Activated CD8-positive, alpha-beta memory T cell treated with anti-CD3 and anti-CD28 coated beads, Interleukin-2, amount 10 ng/mL, durations not matched to agents 7 days and 5 days (primary cell): Measurements from ENCODE around the gene STUB1. TPM values are rescaled to one million over a fixed set of nuclear protein-coding genes. Genes with fewer than 3 reads are reported as not detected.
A peak's percentile ranks its signal among the peaks of the same experiment; 100 is the strongest.

Experiments used
- ATAC-seq: fragments of 150-1000 bp; cut with Tn5 transposase; one replicate; pipeline ENCODE4 v1.10.0; 2021; ENCODE audit warnings: moderate library complexity
- CTCF ChIA-PET: fragments of 350-600 bp; sonication (Branson Sonifier 250); formaldehyde crosslinking; loops from one replicate; lab custom pipeline; 2021; ENCODE audit warnings: antibody characterized with exemption; lab: Charles Lee
- DNase-seq: peaks from one replicate; pipeline ENCODE4 v3.0.0-alpha.2; 2020
- H3K27ac Mint-ChIP-seq: one replicate; pipeline ENCODE4 v1.8.0; 2021; ENCODE audit warnings: mild to moderate bottlenecking, mixed read lengths
- H3K27me3 Mint-ChIP-seq: one replicate; pipeline ENCODE4 v1.8.0; 2021; ENCODE audit warnings: mixed read lengths
- H3K36me3 Mint-ChIP-seq: one replicate; pipeline ENCODE4 v1.8.0; 2021; ENCODE audit warnings: mild to moderate bottlenecking, mixed read lengths
- H3K4me1 Mint-ChIP-seq: one replicate; pipeline ENCODE4 v1.8.0; 2021; ENCODE audit warnings: mixed read lengths
- H3K4me3 Mint-ChIP-seq: one replicate; pipeline ENCODE4 v1.8.0; 2021; ENCODE audit warnings: mild to moderate bottlenecking, moderate library complexity, mixed read lengths
- H3K9me3 Mint-ChIP-seq: one replicate; pipeline ENCODE4 v1.8.0; 2022; ENCODE audit warnings: low read depth, mixed read lengths
- total RNA-seq, 2 experiments: library from RNA; stranded (reverse); gene quantifications; one replicate each; pipeline ENCODE4 v1.2.3, GENCODE V29; 2021

STUB1 gene
- total RNA-seq, 2 experiments from 2014 or later: 84.2 to 87.1 TPM

GRCh38 chr16:680967-681745 is 946 bp downstream of the STUB1 start:
- Mint-ChIP-seq H3K4me3 (peak overlapping the region; percentile 78), H3K36me3 (peaks cover 4% of the 10 kb centered on the region), H3K9me3 (no peaks in the 10 kb centered on the region), H3K4me1 (peaks cover 34% of the 10 kb centered on the region), H3K27ac (peak overlapping the region; percentile 68), H3K27me3 (peaks cover 6% of the 10 kb centered on the region)
- CTCF ChIA-PET: interaction anchor here (0.8 to 2.4 kb wide), 7 partner anchors 13 to 102 kb away, joined by 3 to 9 read pairs (median 4); partner anchors contain the start of genes ANTKMT and RHOT2
- DNase-seq: no peak
- no peak for ATAC-seq

GRCh38 chr16:681746-682427 is 1.7 kb downstream of the STUB1 start:
- no peak overlapping the region for H3K27ac Mint-ChIP-seq
- DNase-seq (no peak), ATAC-seq (no peak)
- H3K36me3 Mint-ChIP-seq: peaks cover 4% of the 10 kb centered on the region
- peaks cover 34% of the 10 kb centered on the region for H3K4me1 Mint-ChIP-seq
- peak overlapping the region; percentile 78 for H3K4me3 Mint-ChIP-seq
- CTCF ChIA-PET: interaction anchor here (0.9 to 2.4 kb wide), 4 partner anchors 13 to 103 kb away, joined by 3 to 9 read pairs (median 4); partner anchors contain the start of gene RHOT2
- H3K9me3 Mint-ChIP-seq: no peaks in the 10 kb centered on the region
- peaks cover 2% of the 10 kb centered on the region for H3K27me3 Mint-ChIP-seq

- Mint-ChIP-seq H3K4me3 (peak overlapping the region; percentile 66), H3K36me3 (peaks cover 7% of the 10 kb centered on the region), H3K27ac (peak overlapping the region; percentile 73), H3K27me3 (no peaks in the 10 kb centered on the region), H3K4me1 (peaks cover 36% of the 10 kb centered on the region), H3K9me3 (no peaks in the 10 kb centered on the region)
- CTCF ChIA-PET: interaction anchor here (1.0 to 2.4 kb wide), 3 partner anchors 13 to 103 kb away, joined by 3 to 9 read pairs (median 4); partner anchors contain the start of gene RHOT2
- ATAC-seq: no peak
- no peak for DNase-seq
Observed at GRCh38 chr16:682493-683395, 2.5 kb downstream of the STUB1 start.

- Mint-ChIP-seq H3K4me1 (peaks cover 36% of the 10 kb centered on the region), H3K9me3 (no peaks in the 10 kb centered on the region), H3K27me3 (no peaks in the 10 kb centered on the region), H3K27ac (peak overlapping the region; percentile 73), H3K4me3 (peak overlapping the region; percentile 66), H3K36me3 (peaks cover 7% of the 10 kb centered on the region)
- CTCF ChIA-PET: interaction anchor here (1.1 to 1.2 kb wide), 2 partner anchors 14 to 15 kb away, joined by 3 to 4 read pairs; partner anchors contain the start of gene RHOT2
- DNase-seq (no peak), ATAC-seq (no peak)
Observed at GRCh38 chr16:683396-684070, 3.3 kb downstream of the STUB1 start.

- no peaks in the 10 kb centered on the region for H3K27me3 Mint-ChIP-seq
- peak within 1 kb of the TSS; percentile 66 for H3K4me3 Mint-ChIP-seq
- no peaks in the 10 kb centered on the region for H3K9me3 Mint-ChIP-seq
- peaks cover 7% of the 10 kb centered on the region for H3K36me3 Mint-ChIP-seq
- CTCF ChIA-PET: interaction anchor here (0.6 to 1.2 kb wide), 3 partner anchors 14 to 31 kb away, joined by 3 to 4 read pairs (median 3); partner anchors contain the start of genes METRN and RHOT2
- DNase-seq: peak; percentile 98
- H3K27ac Mint-ChIP-seq: peak within 1 kb of the TSS; percentile 75
- peaks cover 41% of the 10 kb centered on the region for H3K4me1 Mint-ChIP-seq
- ATAC-seq: peak; percentile 73
Observed at GRCh38 chr16:684071-684794, 4.0 kb downstream of the STUB1 start, which contains the start of gene JMJD8. Gene JMJD8, minus strand, starts transcription at chr16:684334. Its CDS starts 15 bp downstream, at chr16:684319.

GRCh38 chr16:684961-685696 is 4.9 kb downstream of the STUB1 start:
- H3K27me3 Mint-ChIP-seq: no peaks in the 10 kb centered on the region
- CTCF ChIA-PET: interaction anchor here (1.1 to 1.4 kb wide), 4 partner anchors 11 to 48 kb away, joined by 3 to 4 read pairs (median 4); partner anchors contain the start of gene RHOT2
- peaks cover 7% of the 10 kb centered on the region for H3K36me3 Mint-ChIP-seq
- H3K4me3 Mint-ChIP-seq: no peak overlapping the region
- no peaks in the 10 kb centered on the region for H3K9me3 Mint-ChIP-seq
- H3K27ac Mint-ChIP-seq: no peak overlapping the region
- DNase-seq (no peak), ATAC-seq (no peak)
- H3K4me1 Mint-ChIP-seq: peaks cover 43% of the 10 kb centered on the region

GRCh38 chr16:685967-686366 is 5.8 kb downstream of the STUB1 start:
- H3K36me3 Mint-ChIP-seq: peaks cover 7% of the 10 kb centered on the region
- no peak for DNase-seq
- no peaks in the 10 kb centered on the region for H3K9me3 Mint-ChIP-seq
- no peak overlapping the region for H3K27ac Mint-ChIP-seq
- no peaks in the 10 kb centered on the region for H3K27me3 Mint-ChIP-seq
- H3K4me3 Mint-ChIP-seq: no peak overlapping the region
- ATAC-seq: no peak
- CTCF ChIA-PET: interaction anchor here (0.5 to 1.4 kb wide), 3 partner anchors 11 to 49 kb away, joined by 3 to 4 read pairs (median 3); no protein-coding TSS in a partner anchor
- H3K4me1 Mint-ChIP-seq: peaks cover 46% of the 10 kb centered on the region

- Mint-ChIP-seq H3K27me3 (no peaks in the 10 kb centered on the region), H3K4me1 (peaks cover 42% of the 10 kb centered on the region), H3K9me3 (no peaks in the 10 kb centered on the region), H3K4me3 (no peak overlapping the region), H3K36me3 (peaks cover 6% of the 10 kb centered on the region), H3K27ac (no peak overlapping the region)
- DNase-seq (no peak), ATAC-seq (no peak)
- CTCF ChIA-PET: interaction anchor here (0.5 to 1.4 kb wide), 4 partner anchors 10 to 278 kb away, joined by 3 to 4 read pairs (median 3); no protein-coding TSS in a partner anchor
Observed at GRCh38 chr16:686459-687260, 6.5 kb downstream of the STUB1 start.

- peaks cover 36% of the 10 kb centered on the region for H3K4me1 Mint-ChIP-seq
- CTCF ChIA-PET: interaction anchor here (1.2 kb wide), 1 partner anchor 278 kb away, joined by 3 read pairs; no protein-coding TSS in a partner anchor
- peaks cover 4% of the 10 kb centered on the region for H3K27me3 Mint-ChIP-seq
- peaks cover 2% of the 10 kb centered on the region for H3K9me3 Mint-ChIP-seq
- DNase-seq (no peak), ATAC-seq (no peak)
- no peak overlapping the region for H3K4me3 Mint-ChIP-seq
- H3K27ac Mint-ChIP-seq: no peak overlapping the region
- peaks cover 4% of the 10 kb centered on the region for H3K36me3 Mint-ChIP-seq
Observed at GRCh38 chr16:687499-687898, 7.3 kb downstream of the STUB1 start.

GRCh38 chr16:689175-689897 is 9.1 kb downstream of the STUB1 start:
- DNase-seq: no peak
- H3K27ac Mint-ChIP-seq: peak overlapping the region; percentile 87
- H3K27me3 Mint-ChIP-seq: peaks cover 10% of the 10 kb centered on the region
- peak; percentile 2 for ATAC-seq
- peaks cover 2% of the 10 kb centered on the region for H3K9me3 Mint-ChIP-seq
- peaks cover 4% of the 10 kb centered on the region for H3K36me3 Mint-ChIP-seq
- H3K4me3 Mint-ChIP-seq: peak overlapping the region; percentile 84
- CTCF ChIA-PET: interaction anchor here (0.8 to 1.6 kb wide), 7 partner anchors 9 to 33 kb away, joined by 3 to 6 read pairs (median 4); partner anchors contain the start of genes ANTKMT, RHOT2 and STUB1
- peaks cover 28% of the 10 kb centered on the region for H3K4me1 Mint-ChIP-seq
